ENCODE results near the gene CRKL.

CRKL gene

DNA sequence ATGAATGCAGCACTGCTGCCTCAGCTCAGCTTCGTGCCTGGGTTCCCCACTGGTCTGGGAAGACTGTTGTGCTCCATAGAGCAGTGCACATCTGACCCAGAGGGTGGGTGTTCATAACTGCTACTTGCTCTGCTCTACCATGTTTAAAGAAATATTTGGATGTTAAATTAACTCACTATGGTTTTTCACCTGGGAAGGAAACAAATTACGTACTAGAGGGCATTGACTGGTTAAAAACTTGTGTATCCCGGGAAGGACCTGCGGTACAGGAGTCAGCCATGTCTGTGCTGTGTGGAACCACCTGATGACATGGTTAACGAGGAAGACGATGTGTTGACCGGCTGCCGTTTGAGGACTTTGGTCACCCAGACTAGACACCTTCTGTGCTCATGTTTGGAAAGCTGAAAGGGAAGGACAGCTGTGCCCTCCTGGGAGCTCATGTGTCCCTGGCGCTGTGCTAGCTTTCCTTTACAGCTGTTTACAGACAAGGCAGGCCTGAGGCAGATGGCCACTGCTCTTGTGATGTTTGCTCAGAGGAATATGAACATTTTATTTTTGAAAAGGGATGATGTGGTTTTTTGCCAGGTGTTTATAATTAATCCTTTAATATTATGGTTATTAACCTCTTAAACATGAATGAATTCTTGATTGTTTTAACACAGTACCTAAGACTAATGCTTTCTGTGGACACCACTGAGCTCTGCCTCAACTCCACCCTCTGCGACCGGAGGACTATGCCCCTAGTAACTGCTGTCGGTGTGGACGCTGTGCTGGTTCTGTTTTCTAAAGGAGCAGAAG lies 35.5 kb downstream of the CRKL start:
- no peak for DNase-seq

DNA sequence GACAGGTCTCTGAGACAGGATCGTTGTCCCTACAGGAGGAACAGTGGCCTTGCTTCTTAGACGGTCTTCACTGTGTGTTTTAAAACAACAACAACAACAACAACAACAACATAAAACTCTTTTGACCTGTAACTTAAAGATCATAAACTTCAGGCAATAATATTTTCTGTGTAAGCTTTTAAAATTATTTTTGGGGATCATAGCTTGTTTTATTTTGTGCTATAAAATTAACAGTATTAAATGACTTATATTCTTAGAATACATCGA lies 36.1 kb downstream of the CRKL start:
- no peak for DNase-seq

DNA sequence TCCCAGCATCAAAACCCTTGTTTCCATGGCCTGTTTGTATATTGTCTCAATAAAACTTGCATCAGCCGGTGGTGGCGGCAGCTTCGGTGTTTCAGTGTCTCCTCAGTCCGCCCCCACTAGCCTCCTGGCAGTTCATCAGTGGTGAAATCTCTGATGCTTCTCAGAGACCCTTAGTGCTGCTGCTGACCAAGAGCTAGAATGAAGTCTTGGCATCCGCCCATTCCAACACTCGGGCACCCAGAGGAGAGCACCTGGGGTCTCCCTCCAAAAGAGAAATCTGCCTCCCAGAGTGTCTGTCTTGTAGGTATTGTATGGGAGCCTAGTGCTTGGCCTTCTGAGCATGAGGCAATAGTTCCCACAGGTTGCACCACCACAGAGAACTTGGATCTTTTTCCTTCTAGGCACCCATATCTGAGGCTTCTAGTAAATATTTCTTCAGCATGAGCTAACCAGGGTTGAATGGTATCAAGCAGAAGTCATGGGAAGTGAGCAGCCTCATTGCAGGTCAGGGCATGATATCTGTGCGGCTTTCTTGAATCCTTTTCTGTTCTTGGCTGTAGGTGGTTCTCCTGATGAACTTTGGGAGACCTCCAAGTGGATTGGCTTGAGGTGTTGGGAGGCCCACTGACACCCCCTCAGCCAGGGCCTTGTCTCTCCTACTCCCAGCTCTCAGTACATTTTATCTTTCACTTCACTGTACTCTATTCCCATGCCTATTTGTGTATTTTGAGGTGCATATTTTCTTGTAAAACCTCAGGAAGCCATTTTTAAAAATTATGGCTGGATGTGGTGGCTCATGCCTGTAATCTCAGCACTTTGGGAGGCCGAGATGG lies 36.7 kb downstream of the CRKL start:
- DNase-seq = no peak

DNA sequence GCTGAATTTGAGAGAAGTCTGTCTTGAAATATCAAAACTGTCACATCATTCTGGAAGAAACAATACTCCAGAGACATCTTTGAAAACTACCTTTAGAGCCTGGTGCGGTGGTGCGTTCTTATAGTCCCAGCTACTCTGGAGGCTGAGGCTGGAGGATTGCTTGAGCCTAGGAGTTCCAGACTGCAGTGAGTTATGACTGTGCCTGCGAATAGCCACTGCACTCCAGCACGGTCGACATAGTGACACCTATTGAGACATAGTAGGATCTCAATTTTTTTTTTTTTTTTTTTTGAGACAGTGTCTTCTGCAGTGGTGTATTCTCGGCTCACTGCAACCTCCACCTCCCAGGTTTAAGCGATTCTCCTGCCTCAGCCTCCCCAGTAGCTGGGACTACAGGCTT lies 38.3 kb downstream of the CRKL start:
- no peak for DNase-seq

DNA sequence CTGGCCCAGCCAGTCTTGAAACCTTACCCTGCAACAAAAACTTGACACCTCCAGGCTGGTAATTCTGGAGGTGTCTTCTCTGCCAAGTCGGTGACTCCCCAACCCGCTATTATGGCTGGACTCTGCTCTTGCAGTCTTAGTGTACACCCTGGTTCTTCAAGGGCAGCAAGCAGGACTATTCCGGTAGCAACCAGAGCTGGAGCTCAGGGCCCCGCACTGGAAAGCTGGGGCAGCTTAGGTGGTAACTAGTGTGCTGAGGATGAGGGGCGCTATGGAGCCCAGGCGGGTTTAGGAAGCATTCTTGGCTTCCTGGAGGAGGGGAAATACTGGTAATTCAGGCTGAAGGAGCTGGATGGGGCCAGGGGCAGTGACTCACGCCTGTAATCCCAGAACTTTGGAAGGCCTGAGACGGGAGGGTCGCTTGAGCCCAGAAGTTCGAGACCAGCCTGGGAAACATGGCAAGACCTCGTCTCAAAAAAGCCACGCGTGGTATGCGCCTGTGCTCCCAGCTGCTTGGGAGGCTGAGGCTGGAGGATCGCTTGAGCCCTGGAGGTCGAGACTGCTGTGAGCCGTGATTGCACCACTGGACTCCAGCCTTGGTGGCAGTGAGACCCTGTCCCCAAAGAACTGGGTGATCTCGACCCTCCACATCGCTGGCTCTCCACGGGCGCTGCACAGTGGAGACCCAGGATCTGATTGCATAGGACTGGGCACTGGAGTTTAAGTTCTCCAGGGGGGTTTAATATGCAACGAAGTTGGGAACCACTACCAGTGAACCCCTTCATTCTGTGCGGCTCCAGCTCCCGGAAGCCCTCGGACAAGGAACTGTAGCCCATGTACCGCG lies 39.3 kb downstream of the CRKL start:
- no peak for DNase-seq

DNA sequence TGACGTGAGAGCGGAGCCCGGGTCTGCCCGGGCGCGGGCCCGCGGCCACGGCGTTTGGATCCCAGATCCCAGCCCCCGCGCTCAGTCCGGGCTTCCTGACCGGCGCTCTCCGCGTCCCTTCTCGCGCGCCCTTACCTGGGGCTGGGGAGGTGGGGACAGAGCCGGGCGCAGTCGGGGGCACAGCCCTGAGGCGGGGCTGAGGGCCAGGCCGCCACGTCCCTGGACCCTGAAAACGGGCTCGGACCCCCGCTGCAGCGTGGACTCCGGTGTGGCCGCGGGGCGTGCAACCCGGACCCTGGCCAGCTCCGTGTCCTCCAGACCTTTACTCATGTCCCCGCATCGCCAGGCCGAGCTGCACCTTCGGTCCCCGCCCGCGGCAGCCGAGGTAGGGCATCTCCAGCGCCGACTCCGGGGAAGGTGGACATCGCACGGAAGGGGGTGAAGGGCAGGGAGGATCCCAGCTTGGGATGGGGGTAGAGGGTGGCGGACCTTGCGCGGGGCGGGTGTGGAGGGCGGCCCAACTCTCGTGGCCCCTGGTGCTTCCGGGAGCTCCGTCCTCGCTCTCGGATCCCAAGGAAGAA lies 40.0 kb downstream of the CRKL start:
- no peak for DNase-seq

DNA sequence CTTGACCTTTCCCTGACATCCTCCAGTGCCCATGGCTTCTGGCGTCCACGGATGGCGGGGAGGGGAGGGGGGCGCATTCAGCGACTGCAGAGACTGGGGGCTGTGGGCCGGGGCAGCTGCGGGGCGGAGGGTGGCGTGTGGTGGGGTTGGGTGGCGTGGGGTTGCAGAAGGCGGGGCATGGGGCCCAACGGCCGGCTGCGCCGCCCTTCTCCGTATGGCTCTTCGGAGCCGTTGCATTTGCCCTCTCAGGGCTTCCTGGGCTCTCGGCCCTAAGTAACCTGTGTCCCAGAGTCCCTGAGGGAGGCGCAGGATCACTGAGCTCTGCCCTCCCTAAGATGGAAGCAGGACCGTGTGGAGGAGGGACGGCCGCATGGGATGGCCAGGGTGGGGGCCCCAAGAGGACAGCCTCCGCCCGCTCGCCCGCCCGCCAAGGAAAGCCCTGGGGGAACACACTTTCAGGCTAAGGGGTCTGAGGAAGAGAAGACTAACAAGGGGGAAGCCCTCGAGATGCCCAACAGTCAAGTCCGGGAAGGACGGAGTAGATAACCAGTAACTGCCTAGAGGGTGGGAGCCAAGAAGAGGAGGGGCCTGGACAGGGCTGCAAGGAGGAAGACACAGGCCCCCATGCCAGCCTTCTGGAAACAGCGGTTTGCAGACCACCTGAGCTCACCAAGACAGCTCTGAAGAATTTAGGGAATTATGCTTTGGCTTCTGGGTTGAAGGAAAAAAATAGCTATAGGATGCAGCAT lies 40.6 kb downstream of the CRKL start:
- peak; percentile 20 for DNase-seq

DNA sequence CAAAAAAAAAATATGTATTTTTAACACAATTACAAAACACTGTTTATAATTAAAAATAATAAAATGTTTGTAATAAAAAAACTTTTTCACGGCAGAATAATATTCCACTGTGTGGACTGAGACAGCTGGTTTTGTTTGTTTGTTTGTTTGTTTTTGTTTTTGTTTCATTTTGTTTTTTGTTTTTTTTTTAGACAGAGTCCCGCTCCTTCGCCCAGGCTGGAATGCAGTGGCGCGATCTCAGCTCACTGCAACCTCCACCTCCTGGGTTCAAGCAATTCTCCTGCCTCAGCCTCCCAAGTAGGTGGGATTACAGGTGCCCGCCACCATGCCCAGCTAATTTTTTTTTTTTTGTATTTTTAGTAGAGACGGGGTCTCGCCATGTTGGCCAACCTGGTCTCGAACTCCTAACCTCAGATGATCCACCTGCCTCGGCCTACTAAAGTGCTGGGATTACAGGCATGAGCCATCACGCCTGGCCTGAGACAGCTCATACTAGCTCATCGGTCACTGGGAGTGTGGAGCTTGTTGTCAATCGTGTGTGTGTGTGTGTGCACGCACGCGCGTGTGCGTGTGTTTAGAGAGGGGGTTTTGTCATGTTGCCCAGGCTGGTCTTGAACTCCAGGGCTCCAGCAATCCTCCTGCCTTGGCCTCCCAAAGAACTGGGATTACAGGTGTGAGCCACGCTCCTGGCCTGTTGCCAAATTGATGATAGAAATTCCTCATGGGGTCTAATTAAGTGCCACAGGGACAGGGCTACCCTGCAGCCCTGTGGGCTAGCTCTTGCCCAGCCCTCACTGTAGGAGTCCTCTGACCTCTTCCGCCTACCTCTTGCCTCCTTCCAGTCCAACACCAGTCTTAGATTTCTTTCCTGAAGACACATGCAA lies 42.6 kb downstream of the CRKL start:
- no peak for DNase-seq

DNA sequence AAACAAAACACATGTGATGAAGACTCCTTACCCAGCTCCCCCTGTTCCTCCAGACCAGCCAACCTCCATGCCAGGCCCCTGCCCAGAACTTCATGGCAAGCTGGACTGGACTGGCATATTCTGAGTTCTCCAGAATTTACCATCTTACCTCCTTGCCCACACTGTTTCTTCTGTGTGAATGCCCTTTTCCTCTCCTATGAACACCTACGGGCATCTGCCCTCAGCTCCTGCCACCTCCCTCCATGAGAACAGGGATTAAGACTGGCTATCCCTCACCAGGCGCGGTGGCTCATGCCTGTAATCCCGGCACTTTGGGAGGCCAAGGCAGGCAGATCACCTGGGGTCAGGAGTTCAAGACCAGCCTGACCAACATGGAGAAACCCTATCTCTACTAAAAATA lies 43.4 kb downstream of the CRKL start:
- no peak for DNase-seq

DNA sequence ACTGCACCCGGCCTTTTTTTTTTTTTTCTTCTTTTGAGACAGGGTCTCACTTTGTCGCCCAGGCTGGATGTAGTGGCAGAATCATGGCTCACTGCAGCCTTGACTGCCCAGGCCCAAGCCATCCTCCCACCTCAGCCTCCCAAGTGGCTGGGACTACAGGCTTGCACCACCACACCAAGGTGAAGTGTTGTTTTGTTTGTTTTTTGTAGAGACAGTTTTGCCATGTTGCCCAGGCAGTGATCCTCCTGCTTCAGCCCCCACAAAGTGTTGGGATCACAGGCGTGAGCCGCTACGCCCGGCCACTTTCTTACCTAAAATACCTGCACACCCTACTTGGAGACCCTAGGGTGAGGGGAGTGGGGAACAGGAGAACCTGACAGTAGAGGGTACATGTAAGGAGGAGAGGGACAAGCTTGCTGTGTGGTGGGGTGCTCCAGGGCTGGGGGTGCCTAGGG lies 45.3 kb downstream of the CRKL start:
- DNase-seq = no peak

DNA sequence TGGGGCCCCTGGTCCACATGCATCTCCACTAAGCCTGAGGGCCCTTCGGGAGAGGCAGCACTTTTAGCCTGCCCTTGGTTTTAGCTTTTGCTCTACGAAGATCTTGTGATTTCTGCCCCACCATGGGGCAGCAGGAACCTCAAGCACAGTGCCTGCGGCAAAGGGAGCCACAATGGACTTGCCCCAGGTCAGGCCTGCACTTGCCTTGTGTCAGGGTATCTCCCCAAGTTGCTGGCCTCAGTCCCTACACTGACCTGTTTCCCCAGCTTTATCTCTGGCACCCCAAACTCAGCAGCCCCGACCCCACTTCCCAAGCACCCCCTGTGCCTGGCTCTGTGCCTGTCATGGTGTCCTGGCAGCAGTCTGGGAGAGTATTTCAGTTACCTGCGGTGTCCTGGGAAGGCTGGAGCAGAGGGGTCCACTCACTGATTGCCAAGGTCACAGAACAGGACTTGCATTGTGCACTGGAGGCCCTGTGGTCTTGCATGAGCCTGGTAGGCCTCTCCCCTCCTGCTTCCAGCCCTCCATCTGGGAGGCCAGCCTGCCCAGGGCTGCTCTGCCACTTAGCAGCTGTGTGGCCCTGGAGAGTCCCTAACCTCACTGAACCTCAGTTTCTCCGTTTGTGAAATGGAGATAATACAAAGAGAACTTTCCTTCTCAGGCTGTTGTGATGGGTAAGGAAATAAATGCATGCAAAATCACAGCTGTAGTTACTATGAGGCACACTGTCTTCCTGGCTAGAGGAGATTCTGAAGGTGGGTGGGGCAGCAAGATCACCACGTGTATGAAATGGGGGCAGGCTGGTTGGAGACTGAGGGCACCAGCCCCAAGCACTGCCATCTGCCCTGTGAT lies 46.2 kb downstream of the CRKL start:
- DNase-seq = no peak

DNA sequence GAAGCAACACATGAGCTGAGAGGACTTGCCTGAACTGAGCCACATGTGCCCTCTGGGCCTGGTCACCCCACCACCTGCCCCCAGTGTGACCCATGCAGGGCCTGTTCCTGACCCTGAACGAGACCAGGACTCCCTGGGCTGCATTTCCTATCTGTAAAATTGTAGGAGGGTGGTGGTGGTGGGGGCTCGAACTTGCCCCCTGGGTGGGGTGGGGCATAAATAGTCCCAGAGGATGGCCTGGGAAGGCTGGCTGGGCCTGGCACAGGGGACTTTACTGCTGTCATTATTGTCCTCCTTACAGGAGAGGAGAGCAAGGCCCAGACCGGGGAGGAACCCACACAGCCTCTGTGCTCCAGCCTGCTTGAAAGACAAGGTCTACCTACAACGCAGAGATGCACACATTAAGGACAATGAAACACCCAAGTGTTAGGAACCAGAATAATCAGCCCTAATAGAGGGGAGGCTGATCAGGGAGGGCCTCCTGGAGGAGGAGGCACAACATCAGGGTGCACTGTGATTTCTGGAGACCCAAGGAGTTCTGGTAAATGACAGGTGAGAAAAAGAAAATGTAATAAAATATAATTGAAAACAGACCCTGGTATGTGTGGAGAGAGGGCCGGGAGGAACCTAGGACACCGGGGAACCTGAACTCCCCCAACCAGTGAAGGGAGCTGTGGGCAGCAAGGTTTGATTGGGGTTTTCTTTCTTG lies 47.0 kb downstream of the CRKL start:
- DNase-seq = no peak

DNA sequence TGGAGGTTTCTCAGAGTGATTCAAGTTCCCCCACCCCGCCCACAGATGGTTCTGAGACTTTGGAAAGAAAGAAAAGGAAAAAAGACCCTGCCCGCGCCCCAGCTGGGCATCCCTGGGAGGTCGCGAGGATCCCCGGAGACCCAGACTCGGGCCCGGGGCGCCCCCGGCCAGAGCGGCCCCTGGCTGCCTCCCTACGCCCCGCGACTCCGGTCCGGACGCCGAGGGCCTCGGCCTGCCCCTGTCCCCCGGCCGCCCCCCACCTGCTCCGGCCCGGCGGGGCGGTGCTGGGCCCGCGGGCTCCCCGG lies 47.5 kb downstream of the CRKL start:
- DNase-seq = no peak

DNA sequence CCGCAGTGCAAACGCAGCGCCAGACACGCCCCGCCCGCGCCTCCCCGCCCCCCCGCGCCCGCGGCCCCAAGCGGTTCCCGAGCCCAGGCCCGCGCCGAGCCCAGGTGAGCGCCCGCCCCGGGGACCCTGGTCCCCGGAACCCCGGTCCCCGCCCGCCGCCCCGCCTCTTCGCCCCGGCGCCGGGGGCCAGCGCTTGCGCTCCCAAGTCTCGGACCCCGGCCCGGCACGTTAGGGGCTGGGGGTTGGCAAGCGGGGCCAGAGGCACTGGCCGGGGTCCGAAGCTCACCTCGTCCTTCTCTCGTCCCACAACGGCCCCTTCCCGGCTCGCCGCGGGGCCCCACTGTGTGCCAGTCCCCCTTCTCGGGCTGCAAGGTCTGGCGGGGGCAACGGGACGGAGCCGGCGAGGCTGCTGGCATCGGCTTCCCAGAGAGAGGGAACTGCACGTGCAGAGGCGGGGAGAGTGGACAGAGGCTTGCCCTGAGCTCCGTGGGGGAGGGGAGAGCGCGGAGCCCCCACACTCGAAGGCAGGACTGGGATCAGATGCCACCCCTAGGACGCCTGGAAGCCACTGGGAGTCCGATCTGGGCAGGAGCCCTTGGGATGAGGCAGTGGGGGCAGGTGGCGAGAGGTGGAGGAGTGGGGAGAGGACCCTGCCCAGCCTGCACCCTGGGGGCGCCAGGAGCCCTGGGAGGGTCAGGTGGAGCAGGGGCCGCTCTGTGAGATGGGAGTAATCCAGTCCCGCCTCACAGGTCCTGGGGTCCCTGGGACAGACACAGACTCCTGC lies 48.1 kb downstream of the CRKL start:
- no peak for DNase-seq

DNA sequence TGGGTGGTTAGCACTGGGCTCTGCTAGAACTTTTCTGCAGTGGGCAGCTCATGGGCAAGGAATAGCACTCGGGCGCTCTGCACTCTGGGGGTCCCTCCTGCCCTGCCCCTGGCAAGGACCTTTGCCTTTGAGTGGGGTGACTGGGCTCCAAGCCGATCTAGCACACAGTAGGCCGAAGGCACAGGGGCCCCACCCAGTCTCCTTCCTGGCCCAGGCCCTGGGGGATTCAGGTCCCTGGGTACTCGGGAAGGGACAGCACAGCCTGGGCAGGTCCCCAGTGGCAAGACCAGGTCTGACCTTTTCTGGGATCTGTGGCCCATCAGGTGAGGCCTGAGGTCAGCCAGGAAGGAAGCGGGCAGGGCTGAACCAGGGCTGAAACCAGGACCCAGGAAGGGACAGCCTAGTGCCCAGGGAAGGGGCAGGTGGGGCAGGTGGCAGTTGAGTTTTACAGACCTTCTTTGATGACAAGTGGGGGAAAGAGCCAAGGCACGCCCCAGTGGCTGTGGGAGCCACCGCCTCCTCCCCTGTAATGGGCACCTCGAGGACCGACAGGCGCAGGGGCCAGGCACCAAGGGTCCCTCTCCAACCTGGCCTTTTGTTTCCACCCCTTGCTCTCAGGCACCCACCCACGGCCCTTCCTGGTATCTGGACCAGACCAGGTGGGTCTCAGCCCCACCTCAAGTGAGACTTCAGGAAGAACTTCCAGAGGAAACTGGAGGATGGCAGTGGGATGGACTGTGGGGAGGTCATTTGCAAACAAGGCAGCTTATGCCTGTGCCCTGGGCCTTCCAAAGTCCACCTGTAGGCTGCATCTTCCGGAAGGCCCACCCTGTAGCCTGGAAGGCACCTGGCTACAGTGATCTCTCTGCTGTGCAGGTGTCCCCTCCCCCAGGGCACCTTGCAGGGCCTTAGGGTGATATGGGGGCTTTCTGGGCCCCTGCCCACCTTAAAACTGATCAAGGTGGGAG lies 49.0 kb downstream of the CRKL start:
- DNase-seq = no peak

DNA sequence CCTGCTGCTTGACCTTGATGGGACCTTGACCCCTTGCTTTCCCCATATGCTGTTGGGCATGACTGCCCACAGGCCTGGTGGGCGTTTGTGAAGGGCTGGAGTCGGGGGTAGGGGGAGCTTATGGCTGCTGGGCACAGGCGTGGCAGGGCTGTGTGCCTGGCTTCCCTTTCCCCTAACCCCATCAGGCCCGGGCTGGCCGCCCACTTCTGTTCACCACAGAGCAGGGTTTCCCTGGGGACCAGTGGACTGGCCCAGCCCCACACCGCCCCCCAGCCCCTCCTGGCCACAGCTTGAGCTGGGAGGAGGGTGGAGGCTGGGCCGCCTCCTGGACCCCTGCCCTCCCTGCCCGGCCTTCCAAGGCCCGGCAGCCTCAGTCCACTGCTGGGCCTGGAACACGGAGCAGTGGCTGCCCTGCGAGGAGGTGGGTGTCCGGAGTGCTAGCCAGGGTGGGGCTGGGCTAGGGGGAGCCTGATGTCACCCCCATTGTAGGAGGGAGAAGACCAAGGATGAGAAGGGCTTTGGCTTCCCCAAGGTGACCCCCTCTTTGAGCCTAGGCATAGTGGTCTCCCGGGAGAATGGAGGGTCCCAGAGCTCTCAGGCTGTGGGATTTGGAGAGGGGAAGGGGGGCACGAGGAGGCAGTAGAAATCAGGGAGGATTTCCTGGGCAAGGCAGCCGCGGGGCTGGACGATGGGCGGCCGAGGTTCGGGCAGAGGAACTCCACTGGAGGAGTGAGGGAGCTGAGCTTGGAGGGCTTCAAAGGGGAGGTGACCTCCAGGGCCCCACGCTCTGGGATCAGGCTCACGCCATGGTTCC lies 49.9 kb downstream of the CRKL start, which contains the start of gene AIFM3:
Gene AIFM3 (plus strand): TSS at position 373 of the 814 bp plus-strand sequence. CDS start 690 bp downstream, outside the sequence.
- DNase-seq = no peak

DNA sequence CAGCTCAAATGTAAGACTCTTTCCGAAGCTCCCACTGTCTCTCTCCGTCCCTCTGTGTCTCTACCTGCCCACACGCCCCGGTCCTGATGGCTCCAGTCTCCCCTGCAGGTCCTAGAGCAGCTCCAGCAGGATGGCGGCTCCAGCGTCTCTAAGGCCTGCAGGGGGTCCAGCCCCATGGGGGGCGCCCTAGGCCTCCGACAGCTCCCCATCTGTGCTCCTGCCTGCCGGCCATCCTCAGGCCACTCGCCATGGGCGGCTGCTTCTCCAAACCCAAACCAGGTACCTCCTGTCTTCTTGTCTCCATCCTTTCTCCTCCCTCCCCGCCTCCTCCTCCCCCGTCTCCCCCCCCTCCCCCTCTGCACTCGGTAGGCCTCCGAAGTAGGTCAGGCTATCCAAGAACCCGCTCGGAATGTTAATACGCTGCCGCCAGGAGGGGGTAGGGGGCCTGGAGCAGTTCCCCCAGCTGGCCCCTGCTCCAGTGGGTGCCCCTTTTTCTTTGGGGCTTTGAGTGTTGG lies 50.5 kb downstream of the CRKL start:
- DNase-seq = no peak

Measured in activated CD4-positive, alpha-beta T cell treated with anti-CD3 and anti-CD28 coated beads, Interleukin-10, Interleukin-2, amounts not matched to agents 100 ng/mL and 50 ng/mL, durations not matched to agents 16 hours and 8 hours (primary cell).